Caco-2 (cell line): ENCODE data around the gene SEMA4G. TPM values are rescaled to one million over a fixed set of nuclear protein-coding genes. Genes with fewer than 3 reads are reported as not detected.

ENCODE experiments used
- BruUV-seq: library from RNA; stranded (reverse); fragments of 400-500 nt; replicated peaks from 2 replicates; lab custom pipeline; 2021; lab: Mats Ljungman, UMichigan
- CTCF ChIA-PET: fragments of 300-600 bp; sonication (Branson Sonifier 250); formaldehyde crosslinking; loops from one replicate; lab custom pipeline; 2022; ENCODE audit warnings: antibody characterized with exemption; lab: Charles Lee
- POLR2A ChIA-PET: fragments of 300-600 bp; sonication (Branson Sonifier 250); formaldehyde crosslinking; loops from one replicate; lab custom pipeline; 2022; ENCODE audit warnings: antibody characterized with exemption; lab: Charles Lee
- DNase-seq, 2 experiments: peaks; one replicate each; pipeline versions ENCODE4 v3.0.0 to v3.0.0-alpha.2; 2020 to 2022
- H3K27me3 ChIP-seq: replicated peaks from 2 replicates; pipeline ENCODE4 v1.6.0; 2011; ENCODE audit warnings: low read length; ENCODE audit not compliant: control insufficient read depth, insufficient read depth
- H3K36me3 ChIP-seq: 2 replicates; pipeline ENCODE4 v1.5.1; 2011; ENCODE audit warnings: low read length; ENCODE audit not compliant: control insufficient read depth, insufficient read depth
- H3K4me1 ChIP-seq: fragments of 250-450 bp; sonication (Bioruptor Pico); 2 replicates; pipeline ENCODE4 v1.5.1; 2020; ENCODE audit warnings: mild to moderate bottlenecking
- H3K4me3 ChIP-seq: 2 replicates; pipeline ENCODE4 v1.5.1; 2011; ENCODE audit warnings: low read depth, mild to moderate bottlenecking, control low read depth, low read length
- H3K9me3 ChIP-seq: fragments of 250-450 bp; sonication (Bioruptor Pico); 2 replicates; pipeline ENCODE4 v1.5.1; 2020; ENCODE audit warnings: mild to moderate bottlenecking, moderate library complexity
- H3K27ac Mint-ChIP-seq: one replicate; pipeline ENCODE4 v1.8.0; 2022; ENCODE audit warnings: mixed read lengths; ENCODE audit not compliant: unreplicated experiment
- H3K27me3 Mint-ChIP-seq: one replicate; pipeline ENCODE4 v1.8.0; 2022; ENCODE audit warnings: mixed read lengths; ENCODE audit not compliant: insufficient read depth, unreplicated experiment
- H3K36me3 Mint-ChIP-seq: one replicate; pipeline ENCODE4 v1.8.0; 2022; ENCODE audit warnings: mild to moderate bottlenecking, mixed read lengths; ENCODE audit not compliant: insufficient read depth, unreplicated experiment
- H3K4me1 Mint-ChIP-seq: one replicate; pipeline ENCODE4 v1.8.0; 2022; ENCODE audit warnings: low read depth, mixed read lengths; ENCODE audit not compliant: unreplicated experiment
- H3K4me3 Mint-ChIP-seq: one replicate; pipeline ENCODE4 v1.8.0; 2022; ENCODE audit warnings: mild to moderate bottlenecking, moderate library complexity, mixed read lengths; ENCODE audit not compliant: unreplicated experiment
- H3K9me3 Mint-ChIP-seq: one replicate; pipeline ENCODE4 v1.8.0; 2022; ENCODE audit warnings: mixed read lengths; ENCODE audit not compliant: unreplicated experiment
- CTCF ChIP-seq, 2 experiments: fragments of 200-600 bp in 1 of 2; IDR thresholded peaks; 1 replicate in 1 of 2; 2 replicates in 1 of 2; pipeline versions ENCODE4 v1.5.1 to v1.8.0; 2011 to 2022; ENCODE audit warnings: antibody characterized with exemption in 1 of 2, control low read depth in 1 of 2, inconsistent platforms in 1 of 2, low read depth in 1 of 2, low read length in 1 of 2, mild to moderate bottlenecking in 1 of 2, moderate library complexity in 1 of 2; ENCODE audit not compliant: insufficient read depth in 1 of 2, severe bottlenecking in 1 of 2, unreplicated experiment in 1 of 2
- intact Hi-C: fragments of 100-400 bp; cut with micrococcal nuclease; formaldehyde crosslinking; loops from one replicate; pipeline ENCODE4 v1.10.0; 2022; ENCODE audit not compliant: unreplicated experiment
- total RNA-seq: library from RNA; stranded (reverse); gene quantifications from 2 replicates; pipeline ENCODE4 v1.2.3, GENCODE V29; 2022

Gene SEMA4G
- total RNA-seq, 1 experiment from 2014 or later, result 81.2 TPM

GRCh38 chr10:100939763-100940344 lies 29.4 kb upstream of the SEMA4G start:
- peaks cover 1% of the 10 kb centered on the region; the same call in 1 of the 2 replicates for H3K36me3 ChIP-seq
- CTCF ChIA-PET, result no interaction called here

GRCh38 chr10:100942229-100942628 lies 27.1 kb upstream of the SEMA4G start:
- no TSS peak for BruUV-seq
- ChIA-PET POLR2A (no interaction called here), CTCF (no interaction called here)
- intact Hi-C loops, result no loop called here
- Mint-ChIP-seq H3K27me3 (no peaks in the 10 kb centered on the region), H3K36me3 (peaks cover 55% of the 10 kb centered on the region), H3K27ac (no peak overlapping the region), H3K9me3 (no peaks in the 10 kb centered on the region), H3K4me3 (no peak overlapping the region), H3K4me1 (no peaks in the 10 kb centered on the region)
- no peaks in the 10 kb centered on the region for H3K4me1 ChIP-seq
- H3K4me3 ChIP-seq, result no peak overlapping the region
- no peak for TF ChIP-seq CTCF (IDR thresholded peaks at IDR 0.05; ENCODE audit: insufficient read depth in 1 of 2, low read depth in 1 of 2, low read length in 1 of 2, severe bottlenecking in 1 of 2, unreplicated experiment in 1 of 2)
- no peaks in the 10 kb centered on the region for H3K9me3 ChIP-seq
- no peaks in the 10 kb centered on the region for H3K27me3 ChIP-seq
- no peak for DNase-seq
- peaks cover 1% of the 10 kb centered on the region; the same call in 1 of the 2 replicates for H3K36me3 ChIP-seq

More at GRCh38 chr10:100939763-100940344, 29.4 kb upstream of the SEMA4G start:
- no peak for DNase-seq
- no peaks in the 10 kb centered on the region for H3K27me3 ChIP-seq
- Mint-ChIP-seq H3K36me3 (peaks cover 49% of the 10 kb centered on the region), H3K9me3 (no peaks in the 10 kb centered on the region), H3K27me3 (no peaks in the 10 kb centered on the region), H3K27ac (no peak overlapping the region), H3K4me3 (no peak overlapping the region), H3K4me1 (no peaks in the 10 kb centered on the region)
- intact Hi-C loops, result no loop called here
- BruUV-seq, result TSS peak; percentile 29
- H3K9me3 ChIP-seq, result no peaks in the 10 kb centered on the region
- TF ChIP-seq CTCF (IDR thresholded peaks at IDR 0.05; ENCODE audit: insufficient read depth in 1 of 2, low read depth in 1 of 2, low read length in 1 of 2, severe bottlenecking in 1 of 2, unreplicated experiment in 1 of 2), result no peak
- H3K4me1 ChIP-seq, result no peaks in the 10 kb centered on the region
- no peak overlapping the region for H3K4me3 ChIP-seq
- POLR2A ChIA-PET, result no interaction called here

DNA sequence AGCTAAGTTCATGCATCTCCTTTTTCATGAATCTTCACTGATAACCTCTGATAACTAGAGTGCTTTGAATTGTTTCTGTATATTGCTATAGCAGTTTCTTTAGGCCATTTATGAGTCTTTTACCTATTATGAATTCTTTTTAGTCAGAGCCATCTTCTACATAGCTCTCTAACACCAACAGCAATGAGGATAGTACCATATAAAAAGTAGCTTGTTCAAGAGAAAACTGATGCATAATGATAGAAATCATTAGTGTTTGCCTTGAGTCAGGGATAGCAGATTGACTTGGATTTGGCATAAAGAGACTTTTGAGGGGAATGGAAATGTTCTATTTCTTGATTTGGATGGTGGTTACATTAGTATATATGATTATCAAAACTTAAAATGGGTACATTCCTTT lies 25.8 kb upstream of the SEMA4G start:
- H3K4me1 Mint-ChIP-seq, result no peaks in the 10 kb centered on the region
- CTCF ChIA-PET, result interaction anchor here (0.5 to 0.6 kb wide), 2 partner anchors 11 to 198 kb away, joined by 3 read pairs; no protein-coding TSS in a partner anchor

More for the DNA sequence above, 25.8 kb upstream of the SEMA4G start:
- Mint-ChIP-seq H3K9me3 (no peaks in the 10 kb centered on the region), H3K4me3 (no peak overlapping the region), H3K36me3 (peaks cover 51% of the 10 kb centered on the region), H3K27ac (no peak overlapping the region), H3K27me3 (no peaks in the 10 kb centered on the region)
- H3K4me3 ChIP-seq, result no peak overlapping the region
- TF ChIP-seq CTCF (IDR thresholded peaks at IDR 0.05; ENCODE audit: insufficient read depth in 1 of 2, low read depth in 1 of 2, low read length in 1 of 2, severe bottlenecking in 1 of 2, unreplicated experiment in 1 of 2), result no peak
- H3K27me3 ChIP-seq, result no peaks in the 10 kb centered on the region
- H3K4me1 ChIP-seq, result no peaks in the 10 kb centered on the region
- H3K9me3 ChIP-seq, result no peaks in the 10 kb centered on the region
- POLR2A ChIA-PET, result no interaction called here
- DNase-seq, result no peak
- BruUV-seq, result no TSS peak
- peaks cover 1% of the 10 kb centered on the region; the same call in 1 of the 2 replicates for H3K36me3 ChIP-seq
- intact Hi-C loops, result no loop called here
